Measurements from ENCODE around the gene RYR3.

DNA sequence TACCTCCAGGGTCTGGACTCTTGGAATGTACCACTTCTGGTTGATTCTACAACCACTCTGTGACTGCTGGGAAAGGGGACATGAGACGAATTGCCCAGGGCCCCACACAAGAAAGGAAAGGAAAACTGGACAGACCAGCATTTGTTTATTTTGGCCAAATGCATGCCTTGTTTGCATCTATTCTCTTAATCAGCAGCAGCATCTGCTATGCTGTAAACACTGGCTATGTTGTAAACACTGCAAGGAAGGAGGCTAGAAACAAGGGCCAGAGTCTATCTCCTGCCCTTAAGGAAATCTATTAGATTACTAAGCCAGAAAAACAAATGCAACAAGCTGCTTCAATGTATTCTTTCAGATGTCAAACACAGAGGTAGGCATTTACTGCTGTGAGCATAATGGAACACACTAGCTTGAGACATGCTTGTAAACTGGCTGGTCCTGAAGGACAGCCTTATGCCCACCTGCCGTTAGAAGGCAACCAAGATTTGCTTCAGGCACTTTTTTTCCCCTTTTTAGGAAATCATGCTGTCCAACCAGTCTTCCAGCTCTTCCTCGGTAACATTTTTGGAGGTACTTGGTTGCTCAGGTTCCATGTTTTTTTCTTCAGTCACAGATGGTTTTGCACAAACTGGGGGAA lies 555.5 kb downstream of the RYR3 start:
- TF ChIP-seq EZH2phosphoT487 (IDR thresholded peaks at IDR 0.05; ENCODE audit: low read length), result no peak
- TF ChIP-seq, protein P1, sequence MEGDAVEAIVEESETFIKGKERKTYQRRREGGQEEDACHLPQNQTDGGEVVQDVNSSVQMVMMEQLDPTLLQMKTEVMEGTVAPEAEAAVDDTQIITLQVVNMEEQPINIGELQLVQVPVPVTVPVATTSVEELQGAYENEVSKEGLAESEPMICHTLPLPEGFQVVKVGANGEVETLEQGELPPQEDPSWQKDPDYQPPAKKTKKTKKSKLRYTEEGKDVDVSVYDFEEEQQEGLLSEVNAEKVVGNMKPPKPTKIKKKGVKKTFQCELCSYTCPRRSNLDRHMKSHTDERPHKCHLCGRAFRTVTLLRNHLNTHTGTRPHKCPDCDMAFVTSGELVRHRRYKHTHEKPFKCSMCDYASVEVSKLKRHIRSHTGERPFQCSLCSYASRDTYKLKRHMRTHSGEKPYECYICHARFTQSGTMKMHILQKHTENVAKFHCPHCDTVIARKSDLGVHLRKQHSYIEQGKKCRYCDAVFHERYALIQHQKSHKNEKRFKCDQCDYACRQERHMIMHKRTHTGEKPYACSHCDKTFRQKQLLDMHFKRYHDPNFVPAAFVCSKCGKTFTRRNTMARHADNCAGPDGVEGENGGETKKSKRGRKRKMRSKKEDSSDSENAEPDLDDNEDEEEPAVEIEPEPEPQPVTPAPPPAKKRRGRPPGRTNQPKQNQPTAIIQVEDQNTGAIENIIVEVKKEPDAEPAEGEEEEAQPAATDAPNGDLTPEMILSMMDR (IDR thresholded peaks at IDR 0.05; ENCODE audit: low read length), result no peak
